ENCODE data around the gene TRMT112. TPM values are rescaled to one million over a fixed set of nuclear protein-coding genes. Genes with fewer than 3 reads are reported as not detected.

TRMT112 gene
- total and polyA plus RNA-seq, 2 experiments from 2014 or later: 298 to 927 TPM

- TF ChIP-seq ZNF462 (CRISPR knock-in tag; IDR thresholded peaks at IDR 0.05) (no peak), JUNB (IDR thresholded peaks at IDR 0.05; ENCODE audit: unreplicated experiment) (no peak), ETS1 (IDR thresholded peaks at IDR 0.05) (no peak), EZH2phosphoT487 (IDR thresholded peaks at IDR 0.05; ENCODE audit: unreplicated experiment) (no peak), REST (IDR thresholded peaks at IDR 0.05; ENCODE audit: unreplicated experiment) (no peak)
Measured at GRCh38 chr11:64357904-64358535, 40.7 kb upstream of the TRMT112 start (continued).

Data from GM23338 (cell line).